ENCODE measurements around the gene NPSR1. TPM values are rescaled to one million over a fixed set of nuclear protein-coding genes. Genes with fewer than 3 reads are reported as not detected.
"Not testable (repeated sequence)": the region's sequence is repeated elsewhere in the genome, so short reads cannot be mapped to it uniquely, and the experiment has no call there.

Gene NPSR1
- total RNA-seq, 3 donors from 2014 or later (not counting 1 experiment from before 2014, with no cell fraction given), result not detected

DNA sequence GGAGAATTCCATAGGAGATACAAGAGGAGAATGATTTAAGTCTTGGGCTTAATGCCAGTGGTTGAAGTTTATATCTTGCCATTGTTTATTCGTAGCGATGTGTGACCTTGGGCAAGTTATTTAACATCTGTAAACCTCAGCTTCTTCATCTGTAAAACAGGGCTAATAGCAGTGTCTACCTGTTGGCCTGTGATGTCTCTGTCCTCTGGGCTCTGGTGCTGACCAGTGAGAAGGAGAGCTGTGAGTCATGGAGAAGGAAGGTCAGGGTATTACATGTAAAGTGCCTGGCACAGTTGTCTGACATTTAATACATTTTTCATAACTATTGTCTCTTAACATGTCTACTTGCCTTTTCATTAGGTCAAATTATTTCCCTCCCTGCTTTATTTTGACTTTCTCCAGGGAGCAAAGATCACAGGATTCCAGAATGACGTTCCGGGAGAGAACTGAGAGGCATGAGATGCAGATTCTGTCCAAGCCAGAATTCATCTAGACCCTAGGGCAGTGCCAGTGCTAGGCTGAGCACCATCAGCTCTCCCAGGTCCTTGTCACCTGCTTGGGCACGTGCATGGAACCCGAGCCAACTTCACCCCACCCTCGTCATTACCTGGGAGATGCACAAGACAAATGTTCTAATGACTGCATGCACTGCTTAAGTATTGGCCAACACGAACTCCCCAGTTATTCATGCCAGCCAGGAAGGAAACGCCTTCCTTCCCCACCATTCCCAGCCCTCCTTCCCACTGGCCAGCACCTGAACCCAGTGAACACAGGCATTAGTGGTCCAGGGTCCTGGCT lies 191.3 kb downstream of the NPSR1 start:
- no peak overlapping the region for H3K27ac ChIP-seq (ENCODE audit: low read length)
- H3K27me3 ChIP-seq (ENCODE audit: control insufficient read depth, insufficient read depth, low read length), result no peaks in the 10 kb centered on the region
- peaks cover 15 to 28% of the 10 kb centered on the region in 2 donors for H3K27me3 Mint-ChIP-seq (ENCODE audit: low read depth in 2 of 2)
- no peaks in the 10 kb centered on the region for H3K9me3 Mint-ChIP-seq
- no peak for ATAC-seq
- DNase-seq, result no peak
- H3K4me1 Mint-ChIP-seq, result no peaks in the 10 kb centered on the region
- intact Hi-C loops (cut with micrococcal nuclease), result no loop called here
- H3K36me3 ChIP-seq (ENCODE audit: control insufficient read depth, insufficient read depth, low read length), result no peaks in the 10 kb centered on the region
- 81% methylated on average over 9 of the region's 9 CpGs for WGBS (ENCODE audit: insufficient coverage)
- no peaks in the 10 kb centered on the region for H3K9me3 ChIP-seq (ENCODE audit: control insufficient read depth, insufficient read depth, low read length)
- no peaks in the 10 kb centered on the region for H3K36me3 Mint-ChIP-seq
- H3K4me1 ChIP-seq (ENCODE audit: control insufficient read depth, insufficient read depth, low read length), result no peaks in the 10 kb centered on the region
- no peak overlapping the region for H3K4me3 ChIP-seq (ENCODE audit: low read length)
- H3K27ac Mint-ChIP-seq, result no peak overlapping the region
- TF ChIP-seq, protein P1, sequence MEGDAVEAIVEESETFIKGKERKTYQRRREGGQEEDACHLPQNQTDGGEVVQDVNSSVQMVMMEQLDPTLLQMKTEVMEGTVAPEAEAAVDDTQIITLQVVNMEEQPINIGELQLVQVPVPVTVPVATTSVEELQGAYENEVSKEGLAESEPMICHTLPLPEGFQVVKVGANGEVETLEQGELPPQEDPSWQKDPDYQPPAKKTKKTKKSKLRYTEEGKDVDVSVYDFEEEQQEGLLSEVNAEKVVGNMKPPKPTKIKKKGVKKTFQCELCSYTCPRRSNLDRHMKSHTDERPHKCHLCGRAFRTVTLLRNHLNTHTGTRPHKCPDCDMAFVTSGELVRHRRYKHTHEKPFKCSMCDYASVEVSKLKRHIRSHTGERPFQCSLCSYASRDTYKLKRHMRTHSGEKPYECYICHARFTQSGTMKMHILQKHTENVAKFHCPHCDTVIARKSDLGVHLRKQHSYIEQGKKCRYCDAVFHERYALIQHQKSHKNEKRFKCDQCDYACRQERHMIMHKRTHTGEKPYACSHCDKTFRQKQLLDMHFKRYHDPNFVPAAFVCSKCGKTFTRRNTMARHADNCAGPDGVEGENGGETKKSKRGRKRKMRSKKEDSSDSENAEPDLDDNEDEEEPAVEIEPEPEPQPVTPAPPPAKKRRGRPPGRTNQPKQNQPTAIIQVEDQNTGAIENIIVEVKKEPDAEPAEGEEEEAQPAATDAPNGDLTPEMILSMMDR (IDR thresholded peaks at IDR 0.05), result no peak
- H3K4me3 Mint-ChIP-seq, result no peak overlapping the region

GRCh38 chr7:34849986-34850385 lies 192.0 kb downstream of the NPSR1 start:
- Mint-ChIP-seq H3K36me3 (no peaks in the 10 kb centered on the region), H3K4me3 (no peak overlapping the region), H3K9me3 (no peaks in the 10 kb centered on the region), H3K27me3 (ENCODE audit: low read depth in 2 of 2) (peaks cover 15 to 33% of the 10 kb centered on the region in 2 donors), H3K4me1 (no peaks in the 10 kb centered on the region), H3K27ac (no peak overlapping the region)
- H3K9me3 ChIP-seq (ENCODE audit: control insufficient read depth, insufficient read depth, low read length), result no peaks in the 10 kb centered on the region
- no peaks in the 10 kb centered on the region for H3K36me3 ChIP-seq (ENCODE audit: control insufficient read depth, insufficient read depth, low read length)
- no peaks in the 10 kb centered on the region for H3K27me3 ChIP-seq (ENCODE audit: control insufficient read depth, insufficient read depth, low read length)
- ATAC-seq, result no peak
- WGBS (ENCODE audit: insufficient coverage), result 86% methylated on average over 1 of the region's 1 CpG
- intact Hi-C loops (cut with micrococcal nuclease), result no loop called here
- no peak overlapping the region for H3K27ac ChIP-seq (ENCODE audit: low read length)
- DNase-seq, result no peak
- TF ChIP-seq, protein P1 (IDR thresholded peaks at IDR 0.05), result no peak
- no peaks in the 10 kb centered on the region for H3K4me1 ChIP-seq (ENCODE audit: control insufficient read depth, insufficient read depth, low read length)
- H3K4me3 ChIP-seq (ENCODE audit: low read length), result no peak overlapping the region

DNA sequence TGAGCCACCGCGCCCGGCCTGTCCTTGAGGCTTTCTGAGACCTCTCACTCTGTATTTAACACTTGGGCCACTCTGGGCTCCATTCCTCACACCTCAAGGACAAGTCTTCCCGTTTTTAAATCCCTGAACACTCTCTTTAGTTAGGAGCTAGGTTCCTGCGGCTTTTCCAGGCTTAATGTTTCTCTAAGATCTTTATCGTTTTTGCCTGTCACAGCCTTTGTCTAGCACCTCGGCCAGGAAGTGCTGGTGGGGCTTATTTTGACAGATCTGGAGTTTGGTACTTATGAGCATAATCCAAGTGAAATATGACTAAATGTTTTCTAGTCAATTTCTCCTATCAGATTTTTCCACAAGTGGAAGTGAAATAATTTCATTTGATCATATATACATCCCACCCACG lies 192.7 kb downstream of the NPSR1 start:
- Mint-ChIP-seq H3K9me3 (no peaks in the 10 kb centered on the region), H3K27me3 (ENCODE audit: low read depth in 2 of 2) (peaks cover 15 to 33% of the 10 kb centered on the region in 2 donors), H3K4me1 (no peaks in the 10 kb centered on the region), H3K4me3 (no peak overlapping the region), H3K27ac (no peak overlapping the region), H3K36me3 (no peaks in the 10 kb centered on the region)
- WGBS (ENCODE audit: insufficient coverage), result 51% methylated on average over 8 of the region's 8 CpGs
- no peaks in the 10 kb centered on the region for H3K9me3 ChIP-seq (ENCODE audit: control insufficient read depth, insufficient read depth, low read length)
- DNase-seq, result no peak
- no peaks in the 10 kb centered on the region for H3K36me3 ChIP-seq (ENCODE audit: control insufficient read depth, insufficient read depth, low read length)
- TF ChIP-seq, protein P1 (IDR thresholded peaks at IDR 0.05), result no peak
- no peak overlapping the region for H3K27ac ChIP-seq (ENCODE audit: low read length)
- no peak for ATAC-seq
- H3K4me3 ChIP-seq (ENCODE audit: low read length), result no peak overlapping the region
- no peaks in the 10 kb centered on the region for H3K27me3 ChIP-seq (ENCODE audit: control insufficient read depth, insufficient read depth, low read length)
- intact Hi-C loops (cut with micrococcal nuclease), result no loop called here
- H3K4me1 ChIP-seq (ENCODE audit: control insufficient read depth, insufficient read depth, low read length), result no peaks in the 10 kb centered on the region

- no peaks in the 10 kb centered on the region for H3K36me3 ChIP-seq (ENCODE audit: control insufficient read depth, insufficient read depth, low read length)
- WGBS (ENCODE audit: insufficient coverage), result 72% methylated on average over 2 of the region's 2 CpGs
- no peaks in the 10 kb centered on the region for H3K9me3 ChIP-seq (ENCODE audit: control insufficient read depth, insufficient read depth, low read length)
- intact Hi-C loops (cut with micrococcal nuclease), result no loop called here
- no peaks in the 10 kb centered on the region for H3K36me3 Mint-ChIP-seq
- DNase-seq (no peak), ATAC-seq (no peak)
- H3K4me3 ChIP-seq (ENCODE audit: low read length), result no peak overlapping the region
- TF ChIP-seq, protein P1 (IDR thresholded peaks at IDR 0.05), result no peak
- no peaks in the 10 kb centered on the region for H3K4me1 ChIP-seq (ENCODE audit: control insufficient read depth, insufficient read depth, low read length)
- no peaks in the 10 kb centered on the region for H3K4me1 Mint-ChIP-seq
- H3K4me3 Mint-ChIP-seq, result no peak overlapping the region
- H3K27me3 ChIP-seq (ENCODE audit: control insufficient read depth, insufficient read depth, low read length), result no peaks in the 10 kb centered on the region
- H3K27ac ChIP-seq (ENCODE audit: low read length), result no peak overlapping the region
- H3K9me3 Mint-ChIP-seq, result no peaks in the 10 kb centered on the region
- H3K27me3 Mint-ChIP-seq (ENCODE audit: low read depth in 2 of 2), result peaks cover 17 to 38% of the 10 kb centered on the region in 2 donors
- H3K27ac Mint-ChIP-seq, result no peak overlapping the region
Observed at GRCh38 chr7:34851431-34851830, 193.4 kb downstream of the NPSR1 start.

DNA sequence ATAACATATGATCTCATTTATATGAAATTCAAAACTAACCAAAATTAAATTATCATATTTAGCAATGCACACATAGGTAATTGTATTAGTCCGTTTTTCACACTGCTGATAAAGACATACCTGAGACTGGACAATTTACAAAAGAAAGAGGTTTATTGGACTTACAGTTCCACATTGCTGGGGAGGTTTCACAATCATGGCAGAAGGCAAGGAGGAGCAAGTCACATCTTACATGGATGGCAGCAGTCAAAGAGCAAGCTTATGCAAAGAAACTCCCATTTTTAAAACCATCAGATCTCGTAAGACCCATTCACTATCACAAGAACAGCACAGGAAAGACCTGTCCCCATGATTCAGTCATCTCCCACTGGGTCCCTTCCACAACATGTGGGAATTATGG lies 200.4 kb downstream of the NPSR1 start:
- H3K4me1 Mint-ChIP-seq; ATAC-seq; H3K27ac Mint-ChIP-seq; H3K27ac ChIP-seq (ENCODE audit: low read length); H3K4me1 ChIP-seq (ENCODE audit: control insufficient read depth, insufficient read depth, low read length); intact Hi-C loops (cut with micrococcal nuclease); H3K9me3 ChIP-seq (ENCODE audit: control insufficient read depth, insufficient read depth, low read length); H3K9me3 Mint-ChIP-seq; H3K27me3 ChIP-seq (ENCODE audit: control insufficient read depth, insufficient read depth, low read length); H3K36me3 ChIP-seq (ENCODE audit: control insufficient read depth, insufficient read depth, low read length); H3K4me3 ChIP-seq (ENCODE audit: low read length); DNase-seq; H3K4me3 Mint-ChIP-seq; H3K36me3 Mint-ChIP-seq: not testable (repeated sequence)
- peaks cover 21 to 31% of the 10 kb centered on the region in 2 donors for H3K27me3 Mint-ChIP-seq (ENCODE audit: low read depth in 2 of 2)
- 83% methylated on average over 1 of the region's 2 CpGs for WGBS (ENCODE audit: insufficient coverage)
